Activated CD8-positive, alpha-beta T cell treated with anti-CD3 and anti-CD28 coated beads for 36 hours (primary cell): ENCODE data around the gene SFI1. TPM values are rescaled to one million over a fixed set of nuclear protein-coding genes. Genes with fewer than 3 reads are reported as not detected.
"Not testable (repeated sequence)": the region's sequence is repeated elsewhere in the genome, so short reads cannot be mapped to it uniquely, and the experiment has no call there.

Source experiments
- ATAC-seq: fragments of 200-7000 bp; cut with Tn5 transposase; one replicate; pipeline ENCODE4 v1.10.0; 2021; ENCODE audit warnings: mild to moderate bottlenecking, moderate library complexity
- CTCF ChIA-PET: fragments of 350-600 bp; sonication (Branson Sonifier 250); formaldehyde crosslinking; loops from one replicate; lab custom pipeline; 2021; ENCODE audit warnings: antibody characterized with exemption; lab: Charles Lee
- POLR2A ChIA-PET: fragments of 350-600 bp; sonication (Branson Sonifier 250); formaldehyde crosslinking; loops from one replicate; lab custom pipeline; 2021; ENCODE audit warnings: antibody characterized with exemption; lab: Charles Lee
- DNase-seq: peaks from one replicate; pipeline ENCODE4 v3.0.0-alpha.2; 2020
- H3K27ac Mint-ChIP-seq: one replicate; pipeline ENCODE4 v1.8.0; 2021; ENCODE audit warnings: mild to moderate bottlenecking, mixed read lengths
- H3K27me3 Mint-ChIP-seq: one replicate; pipeline ENCODE4 v1.8.0; 2021; ENCODE audit warnings: mixed read lengths
- H3K36me3 Mint-ChIP-seq: one replicate; pipeline ENCODE4 v1.8.0; 2021; ENCODE audit warnings: low read depth, mixed read lengths
- H3K4me1 Mint-ChIP-seq: one replicate; pipeline ENCODE4 v1.8.0; 2021; ENCODE audit warnings: low read depth, mixed read lengths
- H3K4me3 Mint-ChIP-seq: one replicate; pipeline ENCODE4 v1.8.0; 2021; ENCODE audit warnings: mild to moderate bottlenecking, moderate library complexity, mixed read lengths
- H3K9me3 Mint-ChIP-seq: one replicate; pipeline ENCODE4 v1.8.0; 2021; ENCODE audit warnings: mixed read lengths
- intact Hi-C: fragments of 100-400 bp; cut with micrococcal nuclease; formaldehyde crosslinking; loops from one replicate; pipeline ENCODE4 v1.10.0; 2022
- total RNA-seq, 2 experiments: library from RNA; stranded (reverse); gene quantifications; one replicate each; pipeline ENCODE4 v1.2.3, GENCODE V29; 2021
- TF ChIP-seq, protein P1 (sequence below): fragments of 200-600 bp; IDR thresholded peaks from one replicate; pipeline ENCODE4 v1.8.0; 2022; ENCODE audit warnings: antibody characterized with exemption, mild to moderate bottlenecking

Gene SFI1
- total RNA-seq, 2 experiments from 2014 or later = 273 to 274 TPM

- TF ChIP-seq, protein P1, sequence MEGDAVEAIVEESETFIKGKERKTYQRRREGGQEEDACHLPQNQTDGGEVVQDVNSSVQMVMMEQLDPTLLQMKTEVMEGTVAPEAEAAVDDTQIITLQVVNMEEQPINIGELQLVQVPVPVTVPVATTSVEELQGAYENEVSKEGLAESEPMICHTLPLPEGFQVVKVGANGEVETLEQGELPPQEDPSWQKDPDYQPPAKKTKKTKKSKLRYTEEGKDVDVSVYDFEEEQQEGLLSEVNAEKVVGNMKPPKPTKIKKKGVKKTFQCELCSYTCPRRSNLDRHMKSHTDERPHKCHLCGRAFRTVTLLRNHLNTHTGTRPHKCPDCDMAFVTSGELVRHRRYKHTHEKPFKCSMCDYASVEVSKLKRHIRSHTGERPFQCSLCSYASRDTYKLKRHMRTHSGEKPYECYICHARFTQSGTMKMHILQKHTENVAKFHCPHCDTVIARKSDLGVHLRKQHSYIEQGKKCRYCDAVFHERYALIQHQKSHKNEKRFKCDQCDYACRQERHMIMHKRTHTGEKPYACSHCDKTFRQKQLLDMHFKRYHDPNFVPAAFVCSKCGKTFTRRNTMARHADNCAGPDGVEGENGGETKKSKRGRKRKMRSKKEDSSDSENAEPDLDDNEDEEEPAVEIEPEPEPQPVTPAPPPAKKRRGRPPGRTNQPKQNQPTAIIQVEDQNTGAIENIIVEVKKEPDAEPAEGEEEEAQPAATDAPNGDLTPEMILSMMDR = no peak
- ATAC-seq (no peak), DNase-seq (no peak)
- POLR2A ChIA-PET = interaction anchor here (0.6 to 2.7 kb wide), 5 partner anchors 8 to 133 kb away, joined by 3 to 10 read pairs (median 4); partner anchors contain the start of gene DRG1
- intact Hi-C loops = no loop called here
- CTCF ChIA-PET = no interaction called here
- H3K36me3 Mint-ChIP-seq = peaks cover 65% of the 10 kb centered on the region
- no peak overlapping the region for H3K4me3 Mint-ChIP-seq
- no peaks in the 10 kb centered on the region for H3K9me3 Mint-ChIP-seq
- no peaks in the 10 kb centered on the region for H3K27me3 Mint-ChIP-seq
- peak overlapping the region; percentile 89 for H3K27ac Mint-ChIP-seq
- peaks cover 65% of the 10 kb centered on the region for H3K4me1 Mint-ChIP-seq
Measured at GRCh38 chr22:31532060-31532459, 35.7 kb downstream of the SFI1 start.

GRCh38 chr22:31533374-31533773, 37.0 kb downstream of the SFI1 start:
- peaks cover 64% of the 10 kb centered on the region for H3K36me3 Mint-ChIP-seq
- no peak for ATAC-seq
- ChIA-PET CTCF (no interaction called here), POLR2A (interaction anchor here (0.6 to 1.4 kb wide), 3 partner anchors 10 to 56 kb away, joined by 3 to 4 read pairs (median 3); no protein-coding TSS in a partner anchor)
- H3K27me3 Mint-ChIP-seq = no peaks in the 10 kb centered on the region
- intact Hi-C loops = no loop called here
- no peak for DNase-seq
- H3K27ac Mint-ChIP-seq = peak overlapping the region; percentile 89
- H3K4me1 Mint-ChIP-seq = peaks cover 72% of the 10 kb centered on the region
- H3K9me3 Mint-ChIP-seq = no peaks in the 10 kb centered on the region
- TF ChIP-seq, protein P1 = no peak
- no peak overlapping the region for H3K4me3 Mint-ChIP-seq

GRCh38 chr22:31537019-31537535, 40.7 kb downstream of the SFI1 start:
- H3K9me3 Mint-ChIP-seq = no peaks in the 10 kb centered on the region
- H3K27ac Mint-ChIP-seq = peak overlapping the region; percentile 97
- TF ChIP-seq, protein P1 = no peak
- peaks cover 68% of the 10 kb centered on the region for H3K4me1 Mint-ChIP-seq
- ATAC-seq = peak; percentile 85
- POLR2A ChIA-PET = interaction anchor here (0.8 to 4.8 kb wide), 7 partner anchors 9 to 94 kb away, joined by 3 to 35 read pairs (median 5); no protein-coding TSS in a partner anchor
- H3K27me3 Mint-ChIP-seq = no peaks in the 10 kb centered on the region
- intact Hi-C loops = loop anchor here (1.0 to 5.0 kb wide), 2 partner anchors 11 to 40 kb away; partner anchors contain the start of gene SFI1
- H3K4me3 Mint-ChIP-seq = peak overlapping the region; percentile 0
- peak; percentile 81 for DNase-seq
- CTCF ChIA-PET = interaction anchor here (0.9 to 1.5 kb wide), 5 partner anchors 10 to 20 kb away, joined by 3 to 5 read pairs (median 4); no protein-coding TSS in a partner anchor
- H3K36me3 Mint-ChIP-seq = peaks cover 58% of the 10 kb centered on the region

DNA sequence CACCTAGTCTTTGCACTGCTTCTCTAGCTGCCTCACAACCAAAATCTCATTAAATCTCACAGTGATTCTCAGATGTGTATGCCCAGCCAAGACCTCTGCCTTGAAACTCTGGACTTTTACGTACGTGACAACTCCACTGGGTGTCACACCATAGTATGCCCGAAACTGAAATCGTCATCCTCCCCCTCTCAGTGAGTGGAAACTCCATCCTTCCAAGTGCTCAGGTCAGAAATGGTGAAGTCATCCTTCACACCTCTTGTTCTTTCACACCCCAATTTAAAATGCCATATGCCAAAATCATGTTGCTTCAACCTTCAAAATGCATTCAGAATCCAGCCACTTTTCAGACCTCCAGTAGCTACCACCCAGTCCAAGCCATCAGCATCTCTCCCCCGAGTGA, 42.5 kb downstream of the SFI1 start:
- Mint-ChIP-seq H3K36me3 (peaks cover 49% of the 10 kb centered on the region), H3K27ac (peak overlapping the region; percentile 97), H3K27me3 (no peaks in the 10 kb centered on the region), H3K4me3 (peak overlapping the region; percentile 52), H3K9me3 (no peaks in the 10 kb centered on the region), H3K4me1 (peaks cover 57% of the 10 kb centered on the region)
- intact Hi-C loops = loop anchor here (5.0 kb wide), 1 partner anchor 42 kb away; the partner anchor contains the start of gene SFI1
- DNase-seq (peak; percentile 75), ATAC-seq (peak; percentile 58)
- POLR2A ChIA-PET = interaction anchor here (0.6 to 4.8 kb wide), 8 partner anchors 11 to 232 kb away, joined by 3 to 35 read pairs (median 4); partner anchors contain the start of gene EIF4ENIF1
- CTCF ChIA-PET = interaction anchor here (0.9 to 1.5 kb wide), 3 partner anchors 17 to 92 kb away, joined by 3 to 6 read pairs (median 3); no protein-coding TSS in a partner anchor
- TF ChIP-seq, protein P1 = no peak

DNA sequence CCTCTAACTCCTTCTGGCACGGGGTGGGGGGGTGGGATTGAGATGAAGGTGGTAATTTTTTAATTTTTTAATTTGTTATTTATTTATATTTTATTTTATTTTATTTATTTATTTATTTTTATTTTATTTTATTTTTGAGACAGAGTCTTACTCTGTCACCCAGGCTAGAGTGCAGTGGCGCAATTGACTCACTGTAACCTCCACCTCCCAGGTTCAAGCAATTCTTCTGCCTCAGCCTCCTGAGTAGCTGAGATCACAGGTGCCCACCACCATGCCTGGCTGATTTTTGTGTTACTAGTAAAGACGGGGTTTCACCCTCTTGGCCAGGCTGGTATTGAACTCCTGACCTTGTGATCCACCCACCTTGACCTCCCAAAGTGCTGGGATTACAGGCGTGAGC, 43.8 kb downstream of the SFI1 start:
- Mint-ChIP-seq H3K4me1 (peaks cover 51% of the 10 kb centered on the region), H3K36me3 (peaks cover 46% of the 10 kb centered on the region), H3K27ac (peak overlapping the region; percentile 75)
- intact Hi-C loops, H3K27me3 Mint-ChIP-seq, ATAC-seq, H3K4me3 Mint-ChIP-seq, H3K9me3 Mint-ChIP-seq: not testable (repeated sequence)
- ChIA-PET POLR2A (interaction anchor here (0.9 to 4.8 kb wide), 4 partner anchors 8 to 20 kb away, joined by 4 to 35 read pairs (median 4); no protein-coding TSS in a partner anchor), CTCF (interaction anchor here (1.5 kb wide), 2 partner anchors 13 to 16 kb away, joined by 4 to 6 read pairs; no protein-coding TSS in a partner anchor)
- peak; percentile 55 for DNase-seq
